ENCODE data around the gene CEACAM4.
"Not testable (repeated sequence)": the region's sequence is repeated elsewhere in the genome, so short reads cannot be mapped to it uniquely, and the experiment has no call there.

The CEACAM4 gene

GRCh38 chr19:41587838-41588210 lies 39.0 kb downstream of the CEACAM4 start:
- DNase-seq (ENCODE audit: low read depth) = no peak
- no peak for TF ChIP-seq CTCF (conservative IDR thresholded peaks at IDR 0.05; ENCODE audit: low read depth, low read length)
- no peak overlapping the region for H3K4me3 ChIP-seq (ENCODE audit: low read depth, low read length)

GRCh38 chr19:41587101-41587837 lies 39.6 kb downstream of the CEACAM4 start:
- TF ChIP-seq CTCF (conservative IDR thresholded peaks at IDR 0.05; ENCODE audit: low read depth, low read length) = no peak
- DNase-seq (ENCODE audit: low read depth) = no peak
- no peak overlapping the region for H3K4me3 ChIP-seq (ENCODE audit: low read depth, low read length)

GRCh38 chr19:41586064-41586463 lies 40.8 kb downstream of the CEACAM4 start:
- DNase-seq (ENCODE audit: low read depth) = no peak
- no peak for TF ChIP-seq CTCF (conservative IDR thresholded peaks at IDR 0.05; ENCODE audit: low read depth, low read length)
- H3K4me3 ChIP-seq (ENCODE audit: low read depth, low read length) = no peak overlapping the region

GRCh38 chr19:41584931-41585330 lies 41.9 kb downstream of the CEACAM4 start:
- no peak overlapping the region for H3K4me3 ChIP-seq (ENCODE audit: low read depth, low read length)
- no peak for TF ChIP-seq CTCF (conservative IDR thresholded peaks at IDR 0.05; ENCODE audit: low read depth, low read length)
- no peak for DNase-seq (ENCODE audit: low read depth)

- DNase-seq (ENCODE audit: low read depth) = no peak
- TF ChIP-seq CTCF (conservative IDR thresholded peaks at IDR 0.05; ENCODE audit: low read depth, low read length) = no peak
- H3K4me3 ChIP-seq (ENCODE audit: low read depth, low read length) = no peak overlapping the region
Observed at GRCh38 chr19:41584260-41584810, 42.5 kb downstream of the CEACAM4 start.

DNA sequence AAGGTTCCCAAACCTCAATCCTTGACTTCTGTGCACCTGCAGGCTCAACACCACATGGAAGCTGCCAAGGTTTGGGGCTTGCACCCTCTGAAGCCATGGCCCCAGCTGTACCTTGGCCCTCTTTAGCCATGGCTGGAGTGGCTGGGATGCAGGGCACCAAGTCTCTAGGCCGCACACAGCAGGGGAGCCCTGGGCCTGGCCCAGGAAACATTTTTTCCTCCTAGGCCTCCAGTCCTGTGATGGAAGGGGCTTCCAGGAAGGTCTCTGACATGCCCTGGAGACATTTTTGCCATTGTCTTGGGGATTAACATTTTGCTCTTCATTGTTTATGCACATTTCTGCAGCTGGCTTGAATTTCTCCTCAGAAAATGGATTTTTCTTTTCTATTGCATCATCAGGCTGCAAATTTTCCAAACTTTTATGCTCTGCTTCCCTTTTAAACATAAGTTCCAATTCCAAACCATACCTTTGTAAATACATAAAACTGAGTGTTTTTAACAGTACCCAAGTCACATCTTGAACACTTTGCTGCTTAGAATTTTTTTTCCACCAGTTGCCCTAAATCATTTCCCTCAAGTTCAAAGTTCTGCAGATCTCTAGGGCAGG lies 44.2 kb downstream of the CEACAM4 start:
- not testable (repeated sequence) for H3K4me3 ChIP-seq (ENCODE audit: low read depth, low read length); DNase-seq (ENCODE audit: low read depth)

DNA sequence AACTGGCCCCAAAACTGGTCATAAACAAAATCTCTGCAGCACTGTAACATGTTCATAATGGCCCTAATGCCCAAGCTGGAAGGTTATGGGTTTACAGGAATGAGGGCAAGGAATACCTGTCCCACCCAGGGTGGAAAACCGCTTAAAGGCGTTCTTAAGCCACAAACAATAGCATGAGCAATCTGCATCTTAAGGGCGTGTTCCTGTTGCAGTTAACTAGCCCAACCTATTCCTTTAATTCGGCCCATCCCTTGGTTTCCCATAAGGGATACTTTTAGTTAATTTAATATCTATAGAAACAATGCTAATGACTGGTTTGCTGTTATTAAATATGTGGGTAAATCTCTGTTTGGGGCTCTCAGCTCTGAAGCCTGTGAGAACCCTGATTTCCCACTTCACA lies 45.8 kb downstream of the CEACAM4 start:
- not testable (repeated sequence) for H3K4me3 ChIP-seq (ENCODE audit: low read depth, low read length); DNase-seq (ENCODE audit: low read depth)

- no peak for TF ChIP-seq CTCF (conservative IDR thresholded peaks at IDR 0.05; ENCODE audit: low read depth, low read length)
Observed at GRCh38 chr19:41578886-41579285, 48.0 kb downstream of the CEACAM4 start.

More at GRCh38 chr19:41578886-41579285, 48.0 kb downstream of the CEACAM4 start:
- DNase-seq (ENCODE audit: low read depth) = no peak
- no peak overlapping the region for H3K4me3 ChIP-seq (ENCODE audit: low read depth, low read length)

All from choroid plexus epithelial cell (primary cell).